Esophagus squamous epithelium (tissue), 5 donors: ENCODE results near the gene MRPL33. TPM values are rescaled to one million over a fixed set of nuclear protein-coding genes. Genes with fewer than 3 reads are reported as not detected.
"Not testable (repeated sequence)": the region's sequence is repeated elsewhere in the genome, so short reads cannot be mapped to it uniquely, and the experiment has no call there.

Experiments
- DNase-seq: peaks from one replicate; lab custom pipeline; 2025; lab: John Stamatoyannopoulos, UW
- H3K27ac ChIP-seq, 4 donors: fragments of 200-600 bp; sonication (generic); one replicate each; pipeline ENCODE4 v1.5.1; 2016 to 2019; ENCODE audit warnings: mild to moderate bottlenecking in 1 of 4
- H3K27me3 ChIP-seq, 4 donors: fragments of 200-600 bp; sonication (generic); 1 replicate in 3 of 4; 2 replicates in 1 of 4; pipeline versions ENCODE4 v1.5.1 to v1.6.0; 2017 to 2021; ENCODE audit warnings: antibody characterized with exemption in 1 of 4
- H3K36me3 ChIP-seq, 3 donors: fragments of 200-600 bp; sonication (generic); one replicate each; pipeline ENCODE4 v1.5.1; 2016 to 2019
- H3K4me1 ChIP-seq, 3 donors: fragments of 200-600 bp; sonication (generic); one replicate each; pipeline ENCODE4 v1.5.1; 2017 to 2019
- H3K4me3 ChIP-seq, 4 donors: fragments of 200-600 bp; sonication (generic); 1 replicate in 3 of 4; 2 replicates in 1 of 4; pipeline ENCODE4 v1.5.1; 2016 to 2019; ENCODE audit warnings: mild to moderate bottlenecking in 2 of 4, moderate library complexity in 1 of 4
- H3K9me3 ChIP-seq, 3 donors: fragments of 200-600 bp; sonication (generic); one replicate each; pipeline ENCODE4 v1.5.1; 2016 to 2019
- CTCF ChIP-seq, 6 experiments: fragments of 450-650 bp in 4 of 6; fragments of 200-600 bp in 2 of 6; sonication (generic) in 2 of 6; IDR thresholded peaks; one replicate each; pipeline ENCODE4 v1.5.1; 2016 to 2019; ENCODE audit warnings: antibody characterized with exemption in 6 of 6, mild to moderate bottlenecking in 4 of 6, moderate library complexity in 4 of 6
- POLR2A ChIP-seq, 4 donors: fragments of 450-650 bp; IDR thresholded peaks; one replicate each; pipeline ENCODE4 v1.6.1; 2017; ENCODE audit warnings: antibody characterized with exemption in 4 of 4, mild to moderate bottlenecking in 4 of 4, moderate library complexity in 3 of 4
- WGBS, 2 donors: methylation state at CpG; one replicate each; pipeline ENCODE4 v1.1.5; 2018; 5-methylcytosine and 5-hydroxymethylcytosine counted together
- intact Hi-C: fragments of 100-400 bp; cut with DNase I; formaldehyde crosslinking; loops from one replicate; pipeline ENCODE4 v1.15.0; 2022
- total RNA-seq, 4 donors: library from RNA; depleted of rRNA; stranded (reverse); fragments of >200 nt; gene quantifications; one replicate each; pipeline ENCODE4 v1.1.0, GENCODE V29; 2016
- donor health status: DM: yes; HTN: yes; CAD: no.

MRPL33 gene
- total RNA-seq, 4 donors from 2014 or later: 50.4 to 114 (median 70.9) TPM

GRCh38 chr2:27742571-27742970 is 28.9 kb upstream of the MRPL33 start:
- Histone ChIP-seq H3K4me1 (peaks cover 0 to 6% (median 0%) of the 10 kb centered on the region in 3 donors), H3K4me3 (no peak overlapping the region), H3K9me3 (no peaks in the 10 kb centered on the region), H3K27ac (no peak overlapping the region), H3K27me3 (no peaks in the 10 kb centered on the region), H3K36me3 (no peaks in the 10 kb centered on the region)
- TF ChIP-seq CTCF (IDR thresholded peaks at IDR 0.05) (no peak), POLR2A (IDR thresholded peaks at IDR 0.05) (no peak)
- 97% methylated on average over 9 of the region's 9 CpGs for WGBS, 2 donors
- DNase-seq: no peak
- intact Hi-C loops: no loop called here

- H3K36me3 ChIP-seq, H3K4me3 ChIP-seq, intact Hi-C loops, H3K4me1 ChIP-seq, H3K27ac ChIP-seq, H3K9me3 ChIP-seq, DNase-seq, H3K27me3 ChIP-seq: not testable (repeated sequence)
These were observed 26.0 kb upstream of the MRPL33 start for GRCh38 chr2:27745494-27745893.

- intact Hi-C loops: no loop called here
- no peaks in the 10 kb centered on the region for H3K4me1 ChIP-seq
- no peak for TF ChIP-seq POLR2A (IDR thresholded peaks at IDR 0.05)
- TF ChIP-seq CTCF (IDR thresholded peaks at IDR 0.05): no peak
- H3K9me3 ChIP-seq: no peaks in the 10 kb centered on the region
- no peak overlapping the region for H3K4me3 ChIP-seq
- no peaks in the 10 kb centered on the region for H3K36me3 ChIP-seq
- DNase-seq: no peak
- 77 to 88% methylated on average over 2 of the region's 2 CpGs for WGBS, 2 donors
- no peaks in the 10 kb centered on the region for H3K27me3 ChIP-seq
- H3K27ac ChIP-seq: no peak overlapping the region
These were observed 25.2 kb upstream of the MRPL33 start for GRCh38 chr2:27746325-27746724.

- Histone ChIP-seq H3K36me3 (no peaks in the 10 kb centered on the region), H3K27ac (no peak overlapping the region)
- WGBS, 2 donors: 68 to 79% methylated on average over 5 to 6 of the region's 6 CpGs
These were observed 23.6 kb upstream of the MRPL33 start for GRCh38 chr2:27747827-27748352.

GRCh38 chr2:27748803-27749554 is 22.5 kb upstream of the MRPL33 start:
- H3K27ac ChIP-seq, DNase-seq, H3K9me3 ChIP-seq, H3K27me3 ChIP-seq, H3K4me3 ChIP-seq, intact Hi-C loops, H3K36me3 ChIP-seq: not testable (repeated sequence)
- peaks cover 0 to 11% (median under 1%) of the 10 kb centered on the region in 3 donors for H3K4me1 ChIP-seq
- WGBS, 2 donors: 75 to 83% methylated on average over 2 of the region's 2 CpGs

More at GRCh38 chr2:27747827-27748352, 23.6 kb upstream of the MRPL33 start:
- Histone ChIP-seq H3K27me3 (no peaks in the 10 kb centered on the region), H3K4me3 (no peak overlapping the region), H3K4me1 (peaks cover 0 to 6% (median 0%) of the 10 kb centered on the region in 3 donors), H3K9me3 (no peaks in the 10 kb centered on the region)
- DNase-seq: no peak
- intact Hi-C loops: no loop called here
- no peak for TF ChIP-seq CTCF (IDR thresholded peaks at IDR 0.05)
- no peak for TF ChIP-seq POLR2A (IDR thresholded peaks at IDR 0.05)

GRCh38 chr2:27751377-27751776 is 20.1 kb upstream of the MRPL33 start:
- DNase-seq: no peak
- Histone ChIP-seq H3K9me3 (no peaks in the 10 kb centered on the region), H3K36me3 (no peaks in the 10 kb centered on the region), H3K4me1 (peaks cover 0 to 19% (median 7%) of the 10 kb centered on the region in 3 donors), H3K4me3 (no peak overlapping the region), H3K27ac (no peak overlapping the region), H3K27me3 (no peaks in the 10 kb centered on the region)
- WGBS, 2 donors: 82 to 88% methylated on average over 5 of the region's 6 CpGs
- TF ChIP-seq CTCF (IDR thresholded peaks at IDR 0.05) (no peak), POLR2A (IDR thresholded peaks at IDR 0.05) (no peak)
- intact Hi-C loops: loop anchor here (10.0 kb wide), 1 partner anchor 653 kb away; no protein-coding TSS in a partner anchor
